Caco-2 (cell line): ENCODE data around the gene RSPO1. TPM values are rescaled to one million over a fixed set of nuclear protein-coding genes. Genes with fewer than 3 reads are reported as not detected.

ENCODE experiments used
- BruUV-seq: library from RNA; stranded (reverse); fragments of 400-500 nt; replicated peaks from 2 replicates; lab custom pipeline; 2021; lab: Mats Ljungman, UMichigan
- CTCF ChIA-PET: fragments of 300-600 bp; sonication (Branson Sonifier 250); formaldehyde crosslinking; loops from one replicate; lab custom pipeline; 2022; ENCODE audit warnings: antibody characterized with exemption; lab: Charles Lee
- POLR2A ChIA-PET: fragments of 300-600 bp; sonication (Branson Sonifier 250); formaldehyde crosslinking; loops from one replicate; lab custom pipeline; 2022; ENCODE audit warnings: antibody characterized with exemption; lab: Charles Lee
- DNase-seq, 2 experiments: peaks; one replicate each; pipeline versions ENCODE4 v3.0.0 to v3.0.0-alpha.2; 2020 to 2022
- H3K27me3 ChIP-seq: replicated peaks from 2 replicates; pipeline ENCODE4 v1.6.0; 2011; ENCODE audit warnings: low read length; ENCODE audit not compliant: control insufficient read depth, insufficient read depth
- H3K36me3 ChIP-seq: 2 replicates; pipeline ENCODE4 v1.5.1; 2011; ENCODE audit warnings: low read length; ENCODE audit not compliant: control insufficient read depth, insufficient read depth
- H3K4me1 ChIP-seq: fragments of 250-450 bp; sonication (Bioruptor Pico); 2 replicates; pipeline ENCODE4 v1.5.1; 2020; ENCODE audit warnings: mild to moderate bottlenecking
- H3K4me3 ChIP-seq: 2 replicates; pipeline ENCODE4 v1.5.1; 2011; ENCODE audit warnings: low read depth, mild to moderate bottlenecking, control low read depth, low read length
- H3K9me3 ChIP-seq: fragments of 250-450 bp; sonication (Bioruptor Pico); 2 replicates; pipeline ENCODE4 v1.5.1; 2020; ENCODE audit warnings: mild to moderate bottlenecking, moderate library complexity
- H3K27ac Mint-ChIP-seq: one replicate; pipeline ENCODE4 v1.8.0; 2022; ENCODE audit warnings: mixed read lengths; ENCODE audit not compliant: unreplicated experiment
- H3K27me3 Mint-ChIP-seq: one replicate; pipeline ENCODE4 v1.8.0; 2022; ENCODE audit warnings: mixed read lengths; ENCODE audit not compliant: insufficient read depth, unreplicated experiment
- H3K36me3 Mint-ChIP-seq: one replicate; pipeline ENCODE4 v1.8.0; 2022; ENCODE audit warnings: mild to moderate bottlenecking, mixed read lengths; ENCODE audit not compliant: insufficient read depth, unreplicated experiment
- H3K4me1 Mint-ChIP-seq: one replicate; pipeline ENCODE4 v1.8.0; 2022; ENCODE audit warnings: low read depth, mixed read lengths; ENCODE audit not compliant: unreplicated experiment
- H3K4me3 Mint-ChIP-seq: one replicate; pipeline ENCODE4 v1.8.0; 2022; ENCODE audit warnings: mild to moderate bottlenecking, moderate library complexity, mixed read lengths; ENCODE audit not compliant: unreplicated experiment
- H3K9me3 Mint-ChIP-seq: one replicate; pipeline ENCODE4 v1.8.0; 2022; ENCODE audit warnings: mixed read lengths; ENCODE audit not compliant: unreplicated experiment
- CTCF ChIP-seq, 2 experiments: fragments of 200-600 bp in 1 of 2; IDR thresholded peaks; 1 replicate in 1 of 2; 2 replicates in 1 of 2; pipeline versions ENCODE4 v1.5.1 to v1.8.0; 2011 to 2022; ENCODE audit warnings: antibody characterized with exemption in 1 of 2, control low read depth in 1 of 2, inconsistent platforms in 1 of 2, low read depth in 1 of 2, low read length in 1 of 2, mild to moderate bottlenecking in 1 of 2, moderate library complexity in 1 of 2; ENCODE audit not compliant: insufficient read depth in 1 of 2, severe bottlenecking in 1 of 2, unreplicated experiment in 1 of 2
- intact Hi-C: fragments of 100-400 bp; cut with micrococcal nuclease; formaldehyde crosslinking; loops from one replicate; pipeline ENCODE4 v1.10.0; 2022; ENCODE audit not compliant: unreplicated experiment
- total RNA-seq: library from RNA; stranded (reverse); gene quantifications from 2 replicates; pipeline ENCODE4 v1.2.3, GENCODE V29; 2022

RSPO1 gene
- total RNA-seq, 1 experiment from 2014 or later = not detected

- no peaks in the 10 kb centered on the region for H3K27me3 Mint-ChIP-seq
- intact Hi-C loops = no loop called here
- BruUV-seq = no TSS peak
Observed at GRCh38 chr1:37564892-37565291, 69.8 kb downstream of the RSPO1 start.

GRCh38 chr1:37562984-37563383 is 71.7 kb downstream of the RSPO1 start:
- BruUV-seq = no TSS peak
- Mint-ChIP-seq H3K4me3 (no peak overlapping the region), H3K9me3 (no peaks in the 10 kb centered on the region), H3K4me1 (peaks cover 11% of the 10 kb centered on the region), H3K36me3 (peaks cover 34% of the 10 kb centered on the region), H3K27ac (no peak overlapping the region), H3K27me3 (no peaks in the 10 kb centered on the region)
- intact Hi-C loops = no loop called here
- POLR2A ChIA-PET = no interaction called here
- no peaks in the 10 kb centered on the region for H3K27me3 ChIP-seq
- CTCF ChIA-PET = no interaction called here
- no peak overlapping the region for H3K4me3 ChIP-seq
- H3K9me3 ChIP-seq = no peaks in the 10 kb centered on the region
- TF ChIP-seq CTCF (IDR thresholded peaks at IDR 0.05; ENCODE audit: insufficient read depth in 1 of 2, low read depth in 1 of 2, low read length in 1 of 2, severe bottlenecking in 1 of 2, unreplicated experiment in 1 of 2) = no peak
- no peak for DNase-seq
- no peaks in the 10 kb centered on the region for H3K36me3 ChIP-seq
- H3K4me1 ChIP-seq = peaks cover 17% of the 10 kb centered on the region

More at GRCh38 chr1:37564892-37565291, 69.8 kb downstream of the RSPO1 start:
- ChIA-PET POLR2A (interaction anchor here (0.6 kb wide), 1 partner anchor 15 kb away, joined by 11 read pairs; no protein-coding TSS in a partner anchor), CTCF (no interaction called here)
- peaks cover 17% of the 10 kb centered on the region for H3K4me1 ChIP-seq
- peaks cover 11% of the 10 kb centered on the region for H3K4me1 Mint-ChIP-seq
- no peaks in the 10 kb centered on the region for H3K9me3 ChIP-seq
- no peaks in the 10 kb centered on the region for H3K27me3 ChIP-seq
- H3K4me3 Mint-ChIP-seq = no peak overlapping the region
- H3K9me3 Mint-ChIP-seq = no peaks in the 10 kb centered on the region
- no peak for TF ChIP-seq CTCF (IDR thresholded peaks at IDR 0.05; ENCODE audit: insufficient read depth in 1 of 2, low read depth in 1 of 2, low read length in 1 of 2, severe bottlenecking in 1 of 2, unreplicated experiment in 1 of 2)
- no peak for DNase-seq
- no peak overlapping the region for H3K27ac Mint-ChIP-seq
- H3K4me3 ChIP-seq = no peak overlapping the region
- H3K36me3 Mint-ChIP-seq = peaks cover 53% of the 10 kb centered on the region
- no peaks in the 10 kb centered on the region for H3K36me3 ChIP-seq

Other genes starting within 250 kb of the RSPO1 start
- 4.7 and 4.9 TPM in 2 replicates for gene ZC3H12A, start 160.3 kb downstream of the RSPO1 start, total RNA-seq
- 36.8 and 38.3 TPM in 2 replicates for gene MEAF6, start 120.1 kb downstream of the RSPO1 start, total RNA-seq
- 13.7 and 14.6 TPM in 2 replicates for gene SNIP1, start 80.6 kb downstream of the RSPO1 start, total RNA-seq
- gene DNALI1, start 78.0 kb downstream of the RSPO1 start, total RNA-seq = 0.21 and 0.27 TPM in 2 replicates
- 51.6 and 53.8 TPM in 2 replicates for gene GNL2, start 39.0 kb downstream of the RSPO1 start, total RNA-seq
- gene CDCA8, start 57.6 kb upstream of the RSPO1 start, total RNA-seq = 35.4 and 37.0 TPM in 2 replicates
- gene EPHA10, start 130.2 kb upstream of the RSPO1 start, total RNA-seq = 2.8 and 3.1 TPM in 2 replicates
- gene MANEAL, start 159.0 kb upstream of the RSPO1 start, total RNA-seq = 24.8 and 25.9 TPM in 2 replicates
- gene C1orf122, start 172.9 kb upstream of the RSPO1 start, total RNA-seq = 37.7 and 41.0 TPM in 2 replicates
- 10.3 and 10.7 TPM in 2 replicates for gene YRDC, start 173.3 kb upstream of the RSPO1 start, total RNA-seq
- gene MTF1, start 224.7 kb upstream of the RSPO1 start, total RNA-seq = 6.4 and 8.4 TPM in 2 replicates